HG03103 (cell line): ENCODE measurements around the gene PARD3.

Source experiments
- ATAC-seq: cut with Tn5 transposase; IDR thresholded peaks from one replicate; pipeline ENCODE4 v1.9.1; 2021; ENCODE audit warnings: low read depth; ENCODE audit not compliant: unreplicated experiment

Gene PARD3

DNA sequence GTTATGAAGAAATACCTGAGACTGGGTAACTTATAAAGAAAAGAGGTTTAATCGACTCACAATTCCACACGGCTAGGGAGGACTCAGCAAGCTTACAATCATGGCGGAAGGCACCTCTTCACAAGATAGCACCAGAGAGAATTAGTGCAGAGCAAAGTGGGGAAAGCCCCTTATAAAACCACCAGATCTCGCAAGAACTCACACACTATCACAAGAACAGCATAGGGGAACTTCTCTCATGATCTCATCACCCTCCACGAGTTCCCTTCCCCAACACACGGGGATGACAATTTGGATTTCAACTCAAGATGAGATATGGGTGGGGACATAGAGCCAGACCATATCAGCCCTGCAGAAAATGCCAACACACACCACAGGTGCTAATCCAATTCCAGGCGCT is 218.7 kb downstream of the PARD3 start:
- ATAC-seq, result no peak

DNA sequence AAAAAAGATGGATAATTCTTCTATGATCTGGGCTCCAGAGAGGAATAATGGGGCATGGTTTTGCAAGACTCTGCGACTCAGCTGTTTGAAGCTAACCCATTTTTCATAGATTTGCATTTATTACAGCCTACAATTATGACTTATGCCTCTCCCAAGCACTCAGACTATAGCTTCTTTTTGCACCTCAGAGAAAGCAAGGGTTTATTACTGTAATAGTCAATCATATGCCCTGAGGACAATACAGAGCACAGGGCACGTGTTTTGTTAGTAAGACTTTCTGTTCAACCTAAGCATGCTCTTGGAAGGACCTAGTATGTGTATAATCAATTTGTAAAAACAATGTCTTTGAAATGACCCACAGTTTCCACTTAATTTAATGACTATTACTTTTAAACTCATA is 221.2 kb downstream of the PARD3 start:
- no peak for ATAC-seq

DNA sequence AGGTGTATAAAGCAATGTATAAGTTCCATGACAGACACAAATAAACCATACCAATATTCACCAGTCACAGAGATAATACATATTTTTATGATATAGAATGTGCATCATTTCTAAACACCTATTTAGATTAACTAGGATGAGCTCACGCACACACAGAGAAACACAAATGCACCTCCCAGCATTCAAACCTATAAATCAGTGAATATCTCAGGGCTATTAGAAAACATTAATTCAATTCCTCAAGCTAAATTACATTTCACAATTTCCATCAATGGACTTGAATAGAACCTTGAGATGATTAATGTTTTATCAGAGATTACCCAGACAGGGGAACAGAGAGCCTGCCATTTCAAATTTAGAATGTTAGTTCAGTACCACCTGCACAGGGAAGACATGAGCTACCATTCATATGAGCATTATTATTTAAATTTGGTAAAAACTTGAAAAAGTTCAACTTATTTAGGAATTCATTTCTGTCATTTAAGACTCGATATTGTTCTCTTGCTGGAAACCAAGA is 221.7 kb downstream of the PARD3 start:
- ATAC-seq, result no peak

DNA sequence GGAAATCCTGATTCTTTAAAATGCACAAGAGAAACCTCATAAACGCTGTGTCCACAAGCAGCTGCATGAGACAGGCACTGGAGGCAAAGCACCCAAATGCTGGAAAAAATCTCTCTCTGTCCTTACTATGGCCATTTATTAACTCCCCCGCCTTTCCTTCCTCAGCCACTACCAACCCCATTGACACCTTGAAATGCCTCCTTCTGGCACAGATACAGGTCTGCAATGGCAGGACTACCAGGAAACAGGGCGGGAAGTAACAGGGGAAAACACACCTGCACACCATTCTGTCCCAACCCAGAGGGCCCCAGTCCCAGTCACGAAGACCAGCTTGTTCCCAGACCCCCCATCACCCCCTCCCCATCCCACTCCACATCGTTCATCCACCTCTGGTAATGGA is 224.3 kb downstream of the PARD3 start:
- ATAC-seq, result no peak

DNA sequence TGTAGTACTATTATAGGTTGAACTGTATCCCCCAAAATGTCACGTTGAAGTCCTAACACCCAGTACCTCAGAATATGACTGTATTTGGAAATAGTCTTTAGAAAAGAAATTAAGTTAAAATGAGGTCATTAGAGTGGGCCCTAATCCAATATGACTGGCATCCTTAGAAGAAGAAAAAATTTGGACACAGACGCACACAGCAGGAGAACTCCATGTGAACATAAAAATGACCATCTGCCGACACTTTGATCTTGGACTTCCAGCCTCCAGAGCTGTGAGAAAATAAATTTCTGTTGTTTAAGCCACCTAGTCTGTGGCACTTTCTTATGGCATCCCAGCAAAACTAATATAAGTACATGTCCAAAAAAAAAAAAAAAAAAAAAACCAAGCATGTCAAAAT is 225.8 kb downstream of the PARD3 start:
- no peak for ATAC-seq

DNA sequence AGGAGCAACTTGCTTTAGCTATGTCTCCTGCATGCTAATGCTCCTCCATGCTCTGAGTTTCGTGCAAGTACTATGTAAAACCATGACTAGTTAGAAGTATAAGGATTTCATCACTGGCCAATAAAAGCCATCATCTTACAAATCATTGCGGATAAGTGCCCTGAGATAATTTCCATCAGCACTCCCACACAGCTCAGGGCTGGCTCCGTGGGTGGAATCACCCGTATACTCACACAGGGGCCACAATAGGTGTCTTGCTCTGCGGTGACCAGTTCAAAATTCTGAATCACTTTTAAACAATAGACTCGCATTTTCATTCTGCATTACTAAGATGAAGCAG is 227.4 kb downstream of the PARD3 start:
- ATAC-seq, result no peak

DNA sequence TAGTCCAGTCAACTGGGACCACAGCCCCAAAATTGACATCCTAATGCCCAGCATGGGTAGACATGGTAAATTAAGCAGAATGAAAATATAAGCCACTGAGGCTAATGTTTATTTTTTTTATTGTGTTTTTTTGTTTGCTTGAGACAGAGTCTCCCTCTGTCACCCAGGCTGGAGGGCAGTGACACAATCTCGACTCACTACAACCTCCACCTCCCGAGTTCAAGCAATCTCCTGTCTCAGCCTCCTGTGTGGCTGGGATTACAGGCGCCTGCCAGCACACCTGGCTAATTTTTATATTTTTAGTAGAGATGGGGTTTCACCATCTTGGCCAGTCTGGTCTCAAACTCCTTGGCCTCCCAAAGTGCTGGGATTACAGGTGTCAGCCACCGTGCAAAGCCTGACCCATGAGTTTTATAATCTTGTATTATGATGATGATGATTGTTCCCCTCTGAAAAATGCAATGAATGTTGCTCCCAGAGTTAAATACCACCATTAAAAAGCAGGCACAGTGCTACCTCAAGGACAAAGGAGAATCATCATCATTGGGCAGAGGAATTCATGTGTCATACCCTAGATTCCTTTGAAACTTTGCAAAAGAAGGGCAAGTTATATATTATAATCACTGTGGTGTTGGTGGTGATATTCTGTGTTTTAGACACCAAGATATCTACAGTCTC is 228.0 kb downstream of the PARD3 start:
- no peak for ATAC-seq

DNA sequence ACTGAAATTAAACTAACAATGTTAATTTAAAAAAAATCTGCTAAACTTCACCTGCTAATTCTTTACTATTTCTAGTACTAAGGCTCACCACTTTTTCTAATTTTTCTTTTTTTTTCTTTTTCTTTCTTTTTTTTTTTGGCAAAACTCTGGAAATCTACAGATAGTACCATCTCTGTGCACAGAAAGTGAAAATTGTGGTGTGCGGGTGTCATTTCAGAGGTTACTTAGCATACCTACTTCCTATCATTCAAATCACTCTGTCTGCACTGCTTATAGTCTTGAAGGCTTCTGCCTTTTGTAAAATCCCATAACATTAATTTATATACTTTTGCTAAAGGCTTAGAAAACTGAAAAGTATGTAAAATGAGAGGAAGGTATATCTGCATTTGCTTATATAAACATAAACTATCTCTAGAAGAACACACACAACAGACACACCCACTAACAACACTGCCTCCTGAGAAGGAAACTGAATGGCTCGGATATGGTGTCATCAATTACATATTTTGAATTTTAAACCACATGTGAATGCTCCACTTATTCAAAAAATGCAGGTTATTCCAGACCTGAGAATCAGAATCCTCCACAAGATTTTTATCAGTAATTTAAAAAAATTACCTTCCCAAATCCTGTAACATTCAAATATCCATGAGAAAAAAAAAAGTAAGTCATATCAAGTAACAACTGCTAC is 229.5 kb downstream of the PARD3 start:
- no peak for ATAC-seq

DNA sequence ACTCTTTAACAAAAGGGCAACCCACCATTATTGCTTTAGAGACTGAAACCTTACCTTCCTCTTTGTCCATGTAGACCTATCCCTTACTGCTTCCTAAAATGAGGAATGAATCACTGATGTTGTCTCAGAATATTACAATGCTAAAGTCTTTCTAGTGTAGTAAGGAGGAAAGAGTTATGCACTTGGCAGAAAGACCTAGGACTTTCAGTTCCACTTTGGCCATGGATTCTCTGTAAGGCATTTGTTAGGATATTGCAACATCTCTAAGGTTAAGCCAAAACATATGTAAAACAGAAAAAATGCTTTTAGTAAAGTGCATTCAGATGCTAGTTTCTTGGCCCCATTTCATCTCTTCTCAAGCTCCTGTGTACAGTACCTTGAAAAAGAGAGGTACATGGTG is 230.9 kb downstream of the PARD3 start:
- ATAC-seq, result no peak

DNA sequence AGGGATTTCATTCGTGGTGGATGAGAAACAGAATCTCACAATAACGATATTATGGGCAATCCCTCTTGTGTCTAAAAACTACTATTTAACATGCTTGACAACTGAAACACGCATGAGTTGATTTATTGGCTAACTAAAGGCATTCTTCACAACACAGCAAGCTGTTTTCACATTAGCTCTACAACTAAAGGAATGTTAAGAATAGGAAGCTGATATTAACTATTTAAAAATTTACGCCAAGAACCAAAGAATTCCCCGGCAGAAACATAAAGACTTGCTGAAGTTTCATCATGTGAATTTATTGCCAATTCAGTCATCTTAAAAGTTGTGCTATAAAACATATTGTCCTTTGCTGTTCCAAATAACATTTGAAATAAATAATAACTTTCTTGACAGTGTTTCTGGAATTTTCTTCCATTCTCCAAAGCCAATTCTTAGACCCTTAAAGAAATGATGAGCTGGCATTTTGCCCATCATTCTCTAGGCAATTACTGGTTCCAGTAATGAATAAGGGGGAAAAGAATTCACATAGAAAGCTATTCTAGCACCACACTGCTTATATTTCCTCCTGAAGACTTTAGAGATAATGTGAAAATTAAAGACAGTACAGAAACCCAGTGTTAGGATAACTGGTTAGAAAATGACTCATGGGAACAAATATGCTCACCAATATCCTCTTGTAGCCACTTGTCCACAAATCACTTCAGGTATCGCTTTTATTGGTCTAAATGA is 233.1 kb downstream of the PARD3 start:
- ATAC-seq, result no peak

DNA sequence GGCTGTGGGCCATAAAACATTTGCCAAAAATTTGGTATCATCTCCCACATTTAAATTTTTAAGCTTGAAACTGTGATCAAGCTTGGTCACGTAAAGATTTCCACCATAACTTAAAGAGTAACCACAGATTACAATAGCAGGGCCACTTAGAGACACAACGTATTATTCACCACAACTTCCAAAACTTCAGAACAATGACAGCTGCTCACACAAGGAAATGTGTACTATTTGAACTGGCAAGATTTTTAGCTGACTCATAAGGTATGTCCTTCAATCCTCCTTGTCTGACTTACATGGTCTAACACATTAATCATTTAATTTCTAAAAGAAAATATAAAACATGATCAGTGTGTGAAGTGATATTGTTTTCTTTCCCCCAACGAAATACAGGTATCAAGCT is 234.5 kb downstream of the PARD3 start:
- no peak for ATAC-seq

DNA sequence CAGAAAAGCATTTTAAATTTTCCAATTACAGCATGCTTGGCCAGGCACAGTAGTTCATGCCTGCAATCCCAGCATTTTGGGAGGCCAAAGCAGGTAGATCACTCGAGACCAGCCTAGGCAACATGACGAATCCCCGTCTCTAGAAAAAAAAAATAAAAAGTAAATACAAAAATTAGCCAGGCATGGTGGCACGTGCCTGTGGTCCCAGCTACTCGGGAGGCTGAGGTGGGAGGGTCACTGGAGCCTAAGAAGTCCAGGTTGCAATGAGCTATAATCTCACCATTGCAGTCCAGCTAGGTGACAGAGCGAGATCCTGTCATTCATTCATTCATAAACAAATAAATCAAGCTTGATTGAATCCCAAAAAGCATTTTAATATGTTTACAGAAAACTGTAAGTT is 234.9 kb downstream of the PARD3 start:
- no peak for ATAC-seq

DNA sequence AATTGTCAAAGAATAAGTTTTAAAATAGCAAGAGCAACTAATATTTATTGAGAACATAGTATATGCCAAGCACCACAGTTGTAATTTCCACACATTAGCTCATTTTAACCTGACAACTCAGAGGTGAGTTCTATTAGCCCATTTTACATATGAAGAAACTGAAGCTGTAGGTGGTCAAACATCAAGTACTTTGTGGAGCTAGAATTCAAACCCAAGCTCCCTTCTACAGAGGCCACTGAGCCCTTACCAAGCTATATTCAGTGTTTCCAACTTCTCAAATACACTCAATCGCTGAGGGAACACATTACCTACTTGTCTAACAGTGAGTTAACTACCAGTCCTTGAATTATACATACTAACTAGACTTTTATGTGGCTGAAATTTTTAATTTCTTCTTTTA is 236.6 kb downstream of the PARD3 start:
- no peak for ATAC-seq

DNA sequence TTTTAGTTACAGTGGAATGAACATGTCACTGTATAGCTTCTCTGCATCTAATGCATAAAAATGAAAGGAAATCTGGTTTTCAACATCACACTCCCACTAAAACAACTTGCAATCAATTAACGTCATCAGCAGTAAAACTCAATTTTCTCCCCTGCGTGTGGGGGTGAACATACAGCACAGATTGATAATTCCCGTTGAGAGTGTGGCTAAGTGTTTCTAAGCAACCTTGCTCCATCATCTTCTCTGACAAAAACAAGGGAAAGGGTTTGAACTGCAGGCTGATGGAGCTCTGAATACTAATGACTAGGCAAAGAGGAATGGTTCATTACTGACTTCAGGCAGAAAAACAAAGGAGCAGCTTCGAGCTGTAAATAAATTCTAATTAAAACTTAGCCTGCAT is 238.3 kb downstream of the PARD3 start:
- no peak for ATAC-seq

DNA sequence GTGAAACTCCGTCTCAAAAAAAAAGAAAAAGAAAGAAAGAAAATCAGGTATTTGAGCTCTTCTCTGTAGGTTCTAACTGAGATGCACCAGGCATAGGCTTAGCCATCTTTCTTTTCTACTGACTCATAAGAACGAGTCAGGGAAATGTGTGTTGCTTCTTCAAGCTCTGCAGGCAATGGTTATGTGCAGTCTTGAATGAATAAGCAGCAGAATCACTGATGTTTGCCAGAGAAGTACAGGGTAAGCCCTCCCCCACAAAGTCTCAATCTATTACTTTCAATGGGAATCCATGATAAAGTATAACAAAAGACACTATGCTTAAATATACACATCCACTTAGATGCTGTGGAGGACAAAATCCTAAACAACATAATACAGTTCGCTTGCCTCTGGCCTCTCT is 239.2 kb downstream of the PARD3 start:
- ATAC-seq, result no peak

DNA sequence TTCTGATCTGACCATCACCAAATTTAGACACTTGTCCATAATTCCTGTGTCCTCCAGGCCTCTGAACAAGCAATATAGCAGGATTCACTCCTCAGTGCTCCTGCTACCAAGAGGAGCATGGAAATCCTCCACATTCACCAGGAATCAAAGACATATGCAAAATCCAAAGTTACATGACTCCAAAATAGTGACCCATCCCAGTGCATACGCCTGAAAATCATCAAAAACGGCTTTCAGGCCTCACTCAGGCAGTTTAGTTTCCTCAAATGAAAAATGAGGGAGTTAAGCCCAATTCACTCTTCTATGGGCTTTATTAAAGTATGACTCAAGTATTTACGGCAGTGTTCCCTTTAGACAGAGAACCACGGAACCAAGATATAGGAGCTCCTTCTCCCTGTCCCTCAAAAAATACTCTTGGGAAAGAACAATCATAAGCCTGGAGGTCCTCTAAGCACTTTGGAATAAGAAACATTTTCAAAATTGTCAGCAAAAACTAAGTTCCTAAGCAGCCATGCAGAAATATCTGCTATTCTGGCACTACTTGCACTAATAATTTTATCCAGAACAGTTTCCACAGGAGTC is 240.7 kb downstream of the PARD3 start:
- no peak for ATAC-seq

DNA sequence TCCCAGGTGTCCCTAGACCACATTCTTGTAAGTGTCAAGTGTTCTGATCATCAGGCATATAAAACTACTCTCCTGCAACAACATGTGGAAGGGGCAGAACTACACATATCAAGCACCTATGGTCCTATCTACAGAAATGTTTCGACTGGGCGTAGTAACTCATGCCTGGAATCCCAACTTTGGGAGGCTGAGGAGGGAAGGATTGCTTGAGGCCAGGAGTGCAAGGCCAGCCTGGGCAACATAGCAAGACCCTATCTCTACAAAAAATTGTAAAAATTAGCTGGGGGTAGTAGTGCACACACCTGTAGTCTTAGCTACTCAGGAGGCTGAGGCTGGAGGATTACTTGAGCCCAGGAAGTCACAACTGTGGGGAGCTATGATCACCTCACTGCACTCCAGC is 244.2 kb downstream of the PARD3 start:
- ATAC-seq, result no peak

DNA sequence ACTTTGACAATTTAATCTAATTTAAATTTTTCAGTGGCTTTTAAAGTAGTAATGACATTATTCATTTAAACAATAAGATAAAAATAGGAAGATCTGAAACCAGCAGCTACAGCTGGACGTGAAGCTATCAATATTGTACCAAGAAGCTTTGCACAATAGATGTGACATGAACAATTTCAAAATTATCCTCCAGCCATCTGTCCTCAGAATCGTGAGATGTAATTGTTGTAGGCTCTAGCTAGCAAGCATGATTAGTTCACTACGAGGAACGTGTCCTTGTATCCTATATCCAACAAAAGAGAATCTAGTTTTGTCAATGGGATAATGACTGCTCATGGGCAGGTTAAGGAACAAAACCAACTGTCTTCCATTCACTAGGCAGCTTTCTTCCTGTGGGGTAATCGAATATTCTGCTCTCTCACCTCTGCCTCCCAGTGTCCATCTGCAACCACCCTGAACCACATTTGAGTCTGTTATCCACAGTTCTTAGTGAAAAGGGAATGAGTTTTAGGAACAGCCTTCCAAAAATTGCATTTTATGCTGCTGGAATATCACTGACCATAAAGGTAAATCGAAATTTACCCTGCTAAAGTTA is 247.3 kb downstream of the PARD3 start:
- no peak for ATAC-seq

DNA sequence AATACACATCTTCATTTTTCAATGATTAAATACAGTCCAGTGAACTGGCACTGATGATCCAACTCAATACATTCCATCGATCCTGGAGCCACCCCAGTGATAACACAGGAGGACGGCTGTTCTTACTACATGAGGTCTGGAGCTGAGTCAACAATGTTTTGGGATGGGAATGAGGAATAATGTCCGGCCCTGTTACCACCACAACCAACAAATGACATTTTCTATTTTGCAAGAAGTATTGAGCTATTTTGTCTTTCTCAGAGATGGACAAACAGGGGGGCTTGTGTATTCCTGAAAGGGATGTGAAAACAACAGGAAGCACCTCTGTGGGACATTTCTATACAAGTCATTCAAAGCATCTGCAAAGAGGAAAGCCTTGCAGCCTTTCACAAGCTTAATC is 249.2 kb downstream of the PARD3 start:
- no peak for ATAC-seq

DNA sequence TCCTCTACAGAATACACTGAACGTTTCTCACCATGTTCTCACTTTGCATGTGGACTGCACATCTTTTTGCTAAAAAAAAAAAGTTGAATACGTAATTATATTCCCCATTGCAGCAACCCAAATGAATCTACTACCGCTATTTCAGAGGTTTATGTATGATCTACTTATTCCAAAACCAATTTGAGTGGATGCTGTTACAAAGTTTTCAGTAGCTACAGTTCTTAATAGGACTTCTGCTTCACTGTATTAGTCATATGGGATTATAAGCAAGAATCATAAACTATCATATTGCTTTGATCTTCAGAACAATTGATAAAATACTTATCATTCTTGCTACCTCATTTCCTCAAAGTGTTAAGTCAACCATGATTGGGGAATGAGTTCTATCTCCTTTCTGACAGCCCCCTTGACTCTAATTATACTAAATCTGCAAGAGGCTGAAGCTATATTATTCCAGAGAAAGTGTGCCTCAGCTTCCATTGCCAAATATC is 257.0 kb downstream of the PARD3 start:
- no peak for ATAC-seq

DNA sequence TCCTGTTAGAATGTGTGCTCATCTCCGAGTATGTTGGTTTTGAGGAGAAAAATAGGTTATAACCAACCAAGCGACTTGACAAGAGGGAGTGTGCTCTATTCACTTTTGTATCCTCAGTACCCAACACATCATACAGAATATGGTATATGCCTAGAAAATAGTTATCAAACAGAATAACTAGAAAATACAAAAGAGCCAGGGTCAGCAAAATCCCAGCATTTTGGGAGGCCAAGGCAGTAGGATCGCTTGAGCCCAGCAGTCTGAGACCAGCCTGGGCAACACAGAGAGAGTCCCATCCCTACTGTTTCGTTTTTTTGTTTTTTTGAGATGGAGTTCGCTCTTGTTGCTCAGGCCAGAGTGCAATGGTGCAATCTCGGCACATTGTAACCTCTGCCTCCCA is 257.9 kb downstream of the PARD3 start:
- ATAC-seq, result no peak
